Measurements from ENCODE around the gene FNDC1.

FNDC1 gene

DNA sequence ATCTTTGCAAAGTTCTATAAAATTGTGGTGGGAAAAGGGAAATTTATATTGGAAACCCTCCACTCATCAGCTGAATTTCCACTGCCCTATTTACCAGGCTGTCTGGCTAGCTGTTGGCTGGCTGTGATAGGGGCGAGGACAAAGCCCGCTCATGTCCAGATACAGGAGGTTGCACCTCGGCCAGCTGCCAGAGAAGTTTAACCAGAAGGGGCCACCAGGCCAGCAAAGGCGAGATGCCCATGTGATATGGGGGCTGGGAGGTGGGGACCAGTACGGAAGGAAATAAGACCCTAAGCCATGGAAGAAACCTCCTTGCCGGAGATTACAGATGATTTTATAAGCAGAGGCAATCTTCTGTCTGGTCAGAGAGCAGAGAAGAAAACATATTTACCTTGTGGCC lies 143.8 kb downstream of the FNDC1 start:
- DNase-seq = no peak

DNA sequence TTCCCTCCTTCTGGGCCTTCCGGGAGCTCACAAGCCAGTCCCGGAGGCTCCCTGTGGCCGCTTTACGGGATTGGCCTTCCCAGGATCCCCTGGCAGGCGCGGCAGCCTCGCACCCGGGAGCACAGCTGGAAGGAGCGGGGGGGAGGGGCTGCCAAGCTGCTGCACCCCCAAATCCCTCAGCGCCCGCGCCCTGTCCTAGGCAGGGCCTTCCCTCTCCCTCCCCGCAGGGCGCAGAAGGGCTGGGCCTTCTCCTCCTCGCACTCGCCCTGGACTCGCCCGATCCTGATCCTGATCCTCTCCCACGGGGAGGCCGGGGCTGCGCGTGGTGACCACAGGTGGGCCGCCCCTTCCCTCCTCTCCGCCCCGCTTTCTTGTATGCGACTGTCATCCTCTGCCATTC lies 146.4 kb downstream of the FNDC1 start:
- DNase-seq = no peak

DNA sequence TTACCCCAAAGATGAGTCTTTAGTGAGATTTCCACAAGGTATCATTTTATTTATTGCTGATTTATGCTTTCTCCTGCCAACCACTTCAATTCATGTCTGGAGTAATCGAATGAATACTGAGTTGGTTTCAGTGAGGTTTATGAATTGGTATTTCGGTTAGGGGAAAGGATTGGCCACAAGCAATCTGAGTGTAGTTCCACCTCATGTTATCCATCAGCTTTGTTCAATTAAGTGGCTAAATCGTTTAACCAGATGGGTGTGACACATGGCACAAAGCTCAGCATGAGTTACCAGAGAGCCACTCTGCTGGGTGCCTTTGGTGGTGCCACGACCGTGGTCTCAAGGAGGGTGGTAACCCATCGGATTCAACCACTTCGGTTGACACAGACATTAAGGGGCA lies 148.2 kb downstream of the FNDC1 start:
- no peak for DNase-seq

DNA sequence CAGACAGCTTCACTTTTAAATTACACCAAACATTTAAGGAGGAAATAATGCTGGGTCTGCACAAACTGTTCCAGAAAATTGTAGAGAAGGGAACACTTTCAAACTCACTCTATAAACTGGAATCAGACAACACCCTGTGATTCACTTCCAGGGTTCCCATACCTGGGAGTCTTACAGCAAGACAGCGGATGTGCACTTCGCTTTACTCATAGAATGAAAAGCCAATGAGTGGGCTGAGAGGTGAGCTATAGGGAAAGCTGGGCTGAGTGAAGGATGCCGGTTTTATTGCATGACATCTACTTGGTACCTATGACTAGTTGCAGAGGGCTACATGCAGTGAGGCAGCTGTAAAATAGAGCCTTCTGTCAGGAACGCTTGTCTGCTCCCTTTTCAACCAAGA lies 152.1 kb downstream of the FNDC1 start:
- DNase-seq = no peak
